PC-3 (cell line): ENCODE results near the gene AREL1. TPM values are rescaled to one million over a fixed set of nuclear protein-coding genes. Genes with fewer than 3 reads are reported as not detected.
A peak's percentile ranks its signal among the peaks of the same experiment; 100 is the strongest.

Experiments
- ATAC-seq: fragments of 200-7000 bp; cut with Tn5 transposase; 2 replicates; pipeline ENCODE4 v1.9.1; 2020; ENCODE audit warnings: mild to moderate bottlenecking, moderate library complexity
- BruUV-seq: library from RNA; stranded (reverse); fragments of 400-500 nt; replicated peaks from 2 replicates; lab custom pipeline; 2021; lab: Mats Ljungman, UMichigan
- CTCF ChIA-PET: fragments of 300-600 bp; sonication (Branson Sonifier 250); formaldehyde crosslinking; loops from one replicate; lab custom pipeline; 2022; ENCODE audit warnings: antibody characterized with exemption; lab: Charles Lee
- POLR2A ChIA-PET: fragments of 300-600 bp; sonication (Branson Sonifier 250); formaldehyde crosslinking; loops from one replicate; lab custom pipeline; 2022; ENCODE audit warnings: antibody characterized with exemption; ENCODE audit not compliant: unreplicated experiment; lab: Charles Lee
- DNase-seq: peaks from one replicate; pipeline ENCODE4 v3.0.0-alpha.2; 2015
- H2AFZ ChIP-seq: fragments of 300-600 bp; sonication (generic); 2 replicates; pipeline ENCODE4 v1.6.0; 2016; ENCODE audit warnings: antibody characterized with exemption, low read length
- H3F3A ChIP-seq: fragments of 300-600 bp; sonication (generic); one replicate; pipeline ENCODE4 v1.6.0; 2017; ENCODE audit warnings: antibody characterized with exemption, low read length, control low read depth, mild to moderate bottlenecking; ENCODE audit not compliant: unreplicated experiment
- H3K27ac ChIP-seq: fragments of 300-600 bp; sonication (generic); 2 replicates; pipeline ENCODE4 v1.5.1; 2016; ENCODE audit warnings: mild to moderate bottlenecking, low read length
- H3K27me3 ChIP-seq: fragments of 300-600 bp; sonication (generic); 2 replicates; pipeline ENCODE4 v1.6.1; 2016; ENCODE audit warnings: low read length, mixed read lengths
- H3K36me3 ChIP-seq: fragments of 300-600 bp; sonication (generic); 2 replicates; pipeline ENCODE4 v1.6.1; 2016; ENCODE audit warnings: low read depth, mixed run types, low read length, mixed read lengths
- H3K4me1 ChIP-seq: fragments of 300-600 bp; sonication (generic); 2 replicates; pipeline ENCODE4 v1.5.1; 2016; ENCODE audit warnings: low read length; ENCODE audit not compliant: insufficient read depth
- H3K4me2 ChIP-seq: fragments of 300-600 bp; sonication (generic); 2 replicates; pipeline ENCODE4 v1.6.0; 2016; ENCODE audit warnings: low read length
- H3K4me3 ChIP-seq: fragments of 300-600 bp; sonication (generic); 2 replicates; pipeline ENCODE4 v1.5.1; 2016; ENCODE audit warnings: mild to moderate bottlenecking, low read length, mixed read lengths
- H3K79me2 ChIP-seq: fragments of 300-600 bp; sonication (generic); 2 replicates; pipeline ENCODE4 v1.6.1; 2017; ENCODE audit warnings: low read length, mixed read lengths
- H3K9ac ChIP-seq: fragments of 300-600 bp; sonication (generic); 2 replicates; pipeline ENCODE4 v1.6.0; 2016; ENCODE audit warnings: mild to moderate bottlenecking, low read length
- H3K9me2 ChIP-seq: fragments of 300-600 bp; sonication (generic); replicated peaks from 2 replicates; pipeline ENCODE4 v1.6.1; 2016; ENCODE audit warnings: mixed run types, low read length, mixed read lengths
- H3K9me3 ChIP-seq: fragments of 300-600 bp; sonication (generic); 2 replicates; pipeline ENCODE4 v1.6.1; 2016; ENCODE audit warnings: low read length, mixed read lengths
- H4K20me1 ChIP-seq: fragments of 300-600 bp; sonication (generic); 2 replicates; pipeline ENCODE4 v1.6.1; 2016; ENCODE audit warnings: low read length, mixed read lengths
- EZH2 ChIP-seq: fragments of 300-600 bp; sonication (generic); IDR thresholded peaks from one replicate; pipeline ENCODE4 v1.6.1; 2017; ENCODE audit warnings: antibody characterized with exemption, mild to moderate bottlenecking, low read length; ENCODE audit not compliant: unreplicated experiment
- intact Hi-C: fragments of 100-400 bp; cut with micrococcal nuclease; formaldehyde crosslinking; loops from 2 replicates; pipeline ENCODE4 v1.9.0; 2023
- total RNA-seq: library from RNA; depleted of rRNA; stranded (reverse); fragments of >200 nt; gene quantifications from 2 replicates; pipeline ENCODE4 v1.2.3, GENCODE V29; 2014
- TF ChIP-seq, protein P1 (sequence below): fragments of 300-600 bp; sonication (generic); conservative IDR thresholded peaks from 2 replicates; pipeline ENCODE4 v1.5.1; 2017; ENCODE audit warnings: antibody characterized with exemption, low read depth, mild to moderate bottlenecking, low read length

The AREL1 gene
- total RNA-seq, 1 experiment from 2014 or later: 32.1 TPM

DNA sequence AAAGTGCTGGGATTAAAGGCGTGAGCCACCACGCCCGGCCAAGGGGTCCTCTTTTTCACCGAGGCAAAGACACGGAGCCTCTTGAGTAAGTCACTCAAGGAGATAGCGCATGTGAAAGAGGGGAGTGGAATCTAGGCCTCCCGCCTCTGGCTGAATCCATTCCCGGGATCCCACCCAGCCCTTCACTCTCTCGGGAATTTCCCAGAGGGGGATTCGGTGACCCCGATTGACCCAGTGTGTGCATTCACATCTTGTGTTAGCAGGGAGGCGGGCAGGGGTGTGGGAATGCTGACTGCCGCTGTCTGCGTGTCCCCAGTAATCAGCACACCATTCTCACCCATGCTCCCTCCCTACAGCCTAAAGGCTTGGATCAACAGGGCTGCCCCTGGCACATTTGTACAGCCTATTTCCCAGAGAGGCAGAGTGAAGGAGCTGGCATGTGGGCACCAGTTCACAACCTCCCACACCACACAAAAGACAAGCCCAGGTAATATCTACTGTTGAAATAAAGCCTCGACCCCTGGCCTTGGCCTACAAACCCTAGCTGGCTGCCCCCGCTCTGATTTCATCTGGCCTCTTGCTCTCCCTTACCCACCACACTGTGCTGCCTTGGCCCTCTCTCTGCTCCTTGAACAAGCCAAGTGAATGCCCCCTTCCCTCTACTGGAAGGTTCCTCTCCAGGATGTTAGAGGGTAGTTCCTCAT lies 99.5 kb downstream of the AREL1 start:
- Histone ChIP-seq H3K4me2 (no peak overlapping the region), H3K9me2 (no peaks in the 10 kb centered on the region), H3K27me3 (no peaks in the 10 kb centered on the region), H3K4me1 (peaks cover 58% of the 10 kb centered on the region), H3K36me3 (no peaks in the 10 kb centered on the region), H3K4me3 (no peak overlapping the region), H3K27ac (no peak overlapping the region), H3K9ac (no peak overlapping the region), H3F3A (peaks cover 7% of the 10 kb centered on the region), H4K20me1 (no peaks in the 10 kb centered on the region), H2AFZ (no peak overlapping the region), H3K79me2 (peaks cover 11% of the 10 kb centered on the region), H3K9me3 (no peaks in the 10 kb centered on the region)
- intact Hi-C loops: no loop called here
- no peak for DNase-seq
- BruUV-seq: no TSS peak
- ChIA-PET POLR2A (no interaction called here), CTCF (interaction anchor here (0.6 to 0.8 kb wide), 4 partner anchors 28 to 662 kb away, joined by 3 to 9 read pairs (median 5); no protein-coding TSS in a partner anchor)
- ATAC-seq: no peak
- TF ChIP-seq, protein P1, sequence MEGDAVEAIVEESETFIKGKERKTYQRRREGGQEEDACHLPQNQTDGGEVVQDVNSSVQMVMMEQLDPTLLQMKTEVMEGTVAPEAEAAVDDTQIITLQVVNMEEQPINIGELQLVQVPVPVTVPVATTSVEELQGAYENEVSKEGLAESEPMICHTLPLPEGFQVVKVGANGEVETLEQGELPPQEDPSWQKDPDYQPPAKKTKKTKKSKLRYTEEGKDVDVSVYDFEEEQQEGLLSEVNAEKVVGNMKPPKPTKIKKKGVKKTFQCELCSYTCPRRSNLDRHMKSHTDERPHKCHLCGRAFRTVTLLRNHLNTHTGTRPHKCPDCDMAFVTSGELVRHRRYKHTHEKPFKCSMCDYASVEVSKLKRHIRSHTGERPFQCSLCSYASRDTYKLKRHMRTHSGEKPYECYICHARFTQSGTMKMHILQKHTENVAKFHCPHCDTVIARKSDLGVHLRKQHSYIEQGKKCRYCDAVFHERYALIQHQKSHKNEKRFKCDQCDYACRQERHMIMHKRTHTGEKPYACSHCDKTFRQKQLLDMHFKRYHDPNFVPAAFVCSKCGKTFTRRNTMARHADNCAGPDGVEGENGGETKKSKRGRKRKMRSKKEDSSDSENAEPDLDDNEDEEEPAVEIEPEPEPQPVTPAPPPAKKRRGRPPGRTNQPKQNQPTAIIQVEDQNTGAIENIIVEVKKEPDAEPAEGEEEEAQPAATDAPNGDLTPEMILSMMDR: no peak
- TF ChIP-seq EZH2: no peak

DNA sequence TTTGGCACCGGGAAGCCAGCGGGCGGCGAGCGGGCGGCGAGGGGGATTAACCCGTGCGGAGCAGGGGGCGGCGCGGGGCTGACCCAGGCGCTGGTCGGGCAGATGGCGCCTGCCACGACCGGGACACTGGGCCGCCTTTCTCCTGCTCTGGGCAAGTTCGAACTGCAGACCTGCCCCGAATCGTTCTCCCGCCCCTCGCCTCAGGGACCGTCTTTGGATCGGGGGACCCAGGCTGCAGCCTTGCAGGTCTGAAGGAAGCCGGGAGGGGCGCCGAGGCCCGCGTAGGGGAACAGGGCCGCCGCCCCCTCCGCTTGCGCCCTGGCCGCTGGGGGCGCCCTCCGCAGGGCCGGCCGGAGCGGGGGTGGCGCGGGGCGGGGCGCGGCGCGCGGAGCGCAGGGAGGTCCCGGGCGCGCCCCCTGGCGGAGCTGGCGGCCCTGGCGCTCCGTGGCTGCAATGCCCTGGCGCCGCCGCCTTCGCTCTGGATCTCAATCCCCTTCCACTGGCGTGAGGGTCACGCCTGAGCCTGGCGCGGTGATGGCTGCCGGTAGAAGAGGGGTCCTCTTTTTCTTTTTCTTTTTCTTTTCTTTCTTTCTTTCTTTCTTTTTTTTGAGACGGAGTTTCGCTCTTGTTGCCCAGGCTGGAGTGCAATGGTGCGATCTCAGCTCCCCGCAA lies 100.4 kb downstream of the AREL1 start:
- Histone ChIP-seq H3K9ac (peak overlapping the region; percentile 77), H3K9me2 (no peaks in the 10 kb centered on the region), H3K4me3 (peak overlapping the region; percentile 87), H3K9me3 (no peaks in the 10 kb centered on the region), H2AFZ (peak overlapping the region; percentile 97), H3K4me1 (peaks cover 50% of the 10 kb centered on the region), H3K4me2 (peak overlapping the region; percentile 99), H3K79me2 (peaks cover 11% of the 10 kb centered on the region), H4K20me1 (no peaks in the 10 kb centered on the region), H3K27ac (no peak overlapping the region), H3K36me3 (no peaks in the 10 kb centered on the region), H3F3A (peaks cover 7% of the 10 kb centered on the region), H3K27me3 (no peaks in the 10 kb centered on the region)
- no peak for TF ChIP-seq EZH2
- TF ChIP-seq, protein P1: peak; percentile 57
- peak; percentile 85 for DNase-seq
- BruUV-seq: no TSS peak
- ChIA-PET CTCF (interaction anchor here (0.6 to 0.8 kb wide), 3 partner anchors 29 to 661 kb away, joined by 3 to 9 read pairs (median 7); no protein-coding TSS in a partner anchor), POLR2A (interaction anchor here (0.6 kb wide), 1 partner anchor 456 kb away, joined by 3 read pairs; no protein-coding TSS in a partner anchor)
- ATAC-seq: peak; percentile 66
- intact Hi-C loops: no loop called here
